Large intestine (tissue), 3 donors: ENCODE results near the gene CD101. TPM values are rescaled to one million over a fixed set of nuclear protein-coding genes. Genes with fewer than 3 reads are reported as not detected.
A peak's percentile ranks its signal among the peaks of the same experiment; 100 is the strongest.

ENCODE experiments used
- DNase-seq, 2 donors: peaks; one replicate each; pipeline versions ENCODE4 v3.0.0 to v3.0.0-alpha.2; 2013
- H3K27ac ChIP-seq: one replicate; pipeline ENCODE4 v1.5.1; 2013; ENCODE audit warnings: low read length
- H3K27me3 ChIP-seq: 2 replicates; pipeline ENCODE4 v1.6.1; 2013; ENCODE audit warnings: low read length; ENCODE audit not compliant: control insufficient read depth, insufficient read depth
- H3K36me3 ChIP-seq: 2 replicates; pipeline ENCODE4 v1.6.1; 2013; ENCODE audit warnings: low read length; ENCODE audit not compliant: control insufficient read depth, insufficient read depth
- H3K4me1 ChIP-seq: one replicate; pipeline ENCODE4 v1.6.1; 2013; ENCODE audit warnings: low read length; ENCODE audit not compliant: control insufficient read depth, insufficient read depth
- H3K4me3 ChIP-seq: one replicate; pipeline ENCODE4 v1.5.1; 2013; ENCODE audit warnings: low read length
- H3K9me3 ChIP-seq: one replicate; pipeline ENCODE4 v1.6.1; 2013; ENCODE audit warnings: mild to moderate bottlenecking, low read depth, low read length, moderate library complexity; ENCODE audit not compliant: control insufficient read depth
- WGBS: methylation state at CpG from one replicate; pipeline ENCODE4 v1.1.5; 2013; ENCODE audit warnings: low lambda C conversion rate; ENCODE audit not compliant: insufficient coverage; 5-methylcytosine and 5-hydroxymethylcytosine counted together
- polyA plus RNA-seq: library from polyadenylated mRNA; unstranded; fragments of 120-200 nt; gene quantifications from one replicate; pipeline ENCODE4 v1.2.1, GENCODE V29; 2013

The CD101 gene
- polyA plus RNA-seq, 1 donor: 4.6 TPM

DNA sequence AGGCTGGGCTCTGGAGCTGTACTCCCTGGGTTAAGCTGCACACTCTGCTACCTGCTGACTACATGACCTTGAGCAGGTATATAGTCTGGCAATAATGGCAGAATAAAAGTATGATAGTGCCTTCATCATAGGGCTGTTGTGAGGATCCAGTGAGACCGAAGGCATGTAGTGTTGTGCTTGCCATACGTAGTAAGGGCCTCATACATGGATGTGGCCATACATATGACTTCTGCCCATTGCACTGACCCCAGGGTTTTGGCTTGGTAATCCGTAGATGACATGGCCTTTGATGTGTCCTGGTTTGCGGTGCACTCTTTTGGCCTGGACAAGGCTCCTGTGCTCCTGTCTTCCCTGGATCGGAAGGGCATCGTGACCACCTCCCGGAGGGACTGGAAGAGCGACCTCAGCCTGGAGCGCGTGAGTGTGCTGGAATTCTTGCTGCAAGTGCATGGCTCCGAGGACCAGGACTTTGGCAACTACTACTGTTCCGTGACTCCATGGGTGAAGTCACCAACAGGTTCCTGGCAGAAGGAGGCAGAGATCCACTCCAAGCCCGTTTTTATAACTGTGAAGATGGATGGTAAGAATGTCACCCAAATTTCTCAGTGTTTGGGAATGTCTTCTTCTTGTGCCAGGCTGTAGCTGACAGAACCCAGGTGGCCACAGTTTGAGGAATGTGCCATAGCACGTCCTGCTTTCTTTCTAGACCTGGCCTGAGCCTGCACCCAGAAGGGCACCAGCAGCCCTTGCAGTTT lies 17.0 kb upstream of the CD101 start:
- Histone ChIP-seq H3K27ac (no peak overlapping the region), H3K4me1 (peaks cover 44% of the 10 kb centered on the region), H3K27me3 (no peaks in the 10 kb centered on the region), H3K9me3 (no peaks in the 10 kb centered on the region), H3K36me3 (no peaks in the 10 kb centered on the region), H3K4me3 (no peak overlapping the region)
- WGBS: 100% methylated on average over 1 of the region's 14 CpGs
- DNase-seq: no peak

DNA sequence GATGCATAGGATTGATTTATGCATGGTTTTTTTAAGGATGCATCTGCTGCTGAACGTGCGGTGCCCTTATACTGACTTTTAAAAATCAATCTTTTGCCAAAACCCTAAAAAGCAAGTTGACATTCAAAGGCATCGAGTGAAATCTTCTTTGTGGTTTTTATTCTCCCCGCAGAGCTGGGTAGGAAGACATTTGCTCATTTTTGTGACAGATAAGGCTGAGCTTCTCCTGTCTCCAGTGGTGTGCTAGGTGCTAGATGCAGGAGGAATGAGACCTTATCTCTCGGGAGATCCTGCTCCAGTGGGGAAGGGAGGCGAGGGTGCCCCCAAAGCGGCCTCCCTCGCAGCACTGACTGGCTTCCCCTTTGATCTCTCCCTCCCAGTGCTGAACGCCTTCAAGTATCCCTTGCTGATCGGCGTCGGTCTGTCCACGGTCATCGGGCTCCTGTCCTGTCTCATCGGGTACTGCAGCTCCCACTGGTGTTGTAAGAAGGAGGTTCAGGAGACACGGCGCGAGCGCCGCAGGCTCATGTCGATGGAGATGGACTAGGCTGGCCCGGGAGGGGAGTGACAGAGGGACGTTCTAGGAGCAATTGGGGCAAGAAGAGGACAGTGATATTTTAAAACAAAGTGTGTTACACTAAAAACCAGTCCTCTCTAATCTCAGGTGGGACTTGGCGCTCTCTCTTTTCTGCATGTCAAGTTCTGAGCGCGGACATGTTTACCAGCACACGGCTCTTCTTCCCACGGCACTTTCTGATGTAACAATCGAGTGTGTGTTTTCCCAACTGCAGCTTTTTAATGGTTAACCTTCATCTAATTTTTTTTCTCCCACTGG lies 14.9 kb upstream of the CD101 start:
- Histone ChIP-seq H3K27me3 (no peaks in the 10 kb centered on the region), H3K9me3 (no peaks in the 10 kb centered on the region), H3K4me1 (peaks cover 38% of the 10 kb centered on the region), H3K27ac (peak overlapping the region; percentile 2), H3K36me3 (peaks cover 2% of the 10 kb centered on the region), H3K4me3 (peak overlapping the region; percentile 10)
- no peak for DNase-seq
- 79% methylated on average over 12 of the region's 29 CpGs for WGBS

DNA sequence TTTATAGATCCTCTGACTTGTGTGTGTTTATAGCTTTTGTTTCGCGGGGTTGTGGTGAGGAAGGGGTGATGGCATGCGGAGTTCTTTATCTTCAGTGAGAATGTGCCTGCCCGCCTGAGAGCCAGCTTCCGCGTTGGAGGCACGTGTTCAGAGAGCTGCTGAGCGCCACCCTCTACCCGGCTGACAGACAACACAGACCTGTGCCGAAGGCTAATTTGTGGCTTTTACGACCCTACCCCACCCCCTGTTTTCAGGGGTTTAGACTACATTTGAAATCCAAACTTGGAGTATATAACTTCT lies 14.4 kb upstream of the CD101 start:
- H3K4me1 ChIP-seq: peaks cover 32% of the 10 kb centered on the region
- H3K9me3 ChIP-seq: no peaks in the 10 kb centered on the region
- WGBS: 17% methylated on average over 1 of the region's 11 CpGs
- peaks cover 3% of the 10 kb centered on the region for H3K36me3 ChIP-seq
- peak overlapping the region; percentile 2 for H3K27ac ChIP-seq
- no peaks in the 10 kb centered on the region for H3K27me3 ChIP-seq
- peak overlapping the region; percentile 10 for H3K4me3 ChIP-seq
- DNase-seq: peak; percentile 54 to 82

DNA sequence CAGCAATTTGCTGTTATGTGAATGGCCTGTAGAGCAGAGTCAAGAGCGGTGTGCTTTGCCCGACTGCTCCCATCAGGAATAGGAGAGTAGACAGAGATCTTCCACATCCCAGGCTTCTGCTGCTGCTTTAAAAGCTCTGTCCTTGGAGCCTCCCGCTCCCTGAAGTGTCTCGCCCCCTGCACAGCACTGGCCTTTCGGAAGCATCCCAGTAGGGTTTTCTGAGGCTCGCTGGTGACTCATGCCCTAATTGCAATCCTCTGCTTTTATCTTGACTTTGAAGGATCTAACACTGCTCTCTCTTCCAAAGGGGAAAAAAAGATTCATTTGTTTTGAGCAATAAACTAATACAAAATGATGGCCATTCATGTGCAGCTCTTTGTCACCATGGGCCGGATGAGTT lies 13.3 kb upstream of the CD101 start:
- no peak overlapping the region for H3K27ac ChIP-seq
- peaks cover 3% of the 10 kb centered on the region for H3K36me3 ChIP-seq
- no peak overlapping the region for H3K4me3 ChIP-seq
- peak in 1 of 2 donors; percentile 21 for DNase-seq
- H3K9me3 ChIP-seq: no peaks in the 10 kb centered on the region
- no peaks in the 10 kb centered on the region for H3K27me3 ChIP-seq
- peaks cover 24% of the 10 kb centered on the region for H3K4me1 ChIP-seq
- WGBS: no CpG with 5 or more reads among the region's 7 CpGs

DNA sequence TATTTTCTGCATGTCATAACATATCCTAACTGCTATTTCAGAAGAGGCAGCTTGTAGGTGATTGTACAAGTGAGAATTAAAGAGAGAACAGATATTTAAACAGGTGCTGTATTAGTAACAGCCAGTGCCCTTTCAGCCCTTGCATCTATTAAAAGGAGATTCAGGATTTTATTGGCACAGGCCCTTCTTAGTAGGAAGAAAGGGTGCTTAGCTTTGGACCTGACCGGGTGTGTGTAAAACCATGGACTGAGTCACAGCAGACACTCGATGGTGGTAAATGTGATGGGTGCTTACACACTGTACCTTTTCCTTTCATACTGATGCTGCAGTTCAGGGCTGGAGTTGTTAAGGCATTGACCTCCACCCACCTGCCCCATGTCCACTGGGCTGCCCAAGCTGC lies 12.7 kb upstream of the CD101 start:
- Histone ChIP-seq H3K27ac (no peak overlapping the region), H3K9me3 (no peaks in the 10 kb centered on the region), H3K4me3 (no peak overlapping the region), H3K4me1 (peaks cover 18% of the 10 kb centered on the region), H3K36me3 (peaks cover 3% of the 10 kb centered on the region), H3K27me3 (no peaks in the 10 kb centered on the region)
- WGBS: no CpG with 5 or more reads among the region's 2 CpGs
- peak in 1 of 2 donors; percentile 28 for DNase-seq

DNA sequence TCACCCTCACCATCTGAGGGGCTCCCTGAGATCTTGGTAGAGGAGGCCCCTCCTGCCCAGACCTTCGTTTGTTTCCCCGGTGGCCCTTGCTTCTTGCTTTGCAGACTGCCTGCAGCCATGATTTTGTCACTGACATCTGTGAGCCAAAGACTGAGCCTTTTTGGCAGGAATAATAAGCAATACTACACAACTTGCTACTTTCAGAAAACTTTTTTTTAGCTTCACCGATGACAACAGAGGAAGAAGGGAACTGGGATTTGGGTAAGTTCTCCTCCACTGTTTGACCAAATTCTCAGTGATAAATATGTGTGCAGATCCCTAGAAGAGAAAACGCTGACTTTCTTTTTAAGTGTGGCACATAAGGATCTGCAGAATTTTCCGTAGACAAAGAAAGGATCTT lies 11.7 kb upstream of the CD101 start:
- DNase-seq: no peak
- H3K9me3 ChIP-seq: no peaks in the 10 kb centered on the region
- peaks cover 12% of the 10 kb centered on the region for H3K4me1 ChIP-seq
- 73% methylated on average over 2 of the region's 5 CpGs for WGBS
- peaks cover 3% of the 10 kb centered on the region for H3K36me3 ChIP-seq
- H3K4me3 ChIP-seq: no peak overlapping the region
- no peak overlapping the region for H3K27ac ChIP-seq
- no peaks in the 10 kb centered on the region for H3K27me3 ChIP-seq

DNA sequence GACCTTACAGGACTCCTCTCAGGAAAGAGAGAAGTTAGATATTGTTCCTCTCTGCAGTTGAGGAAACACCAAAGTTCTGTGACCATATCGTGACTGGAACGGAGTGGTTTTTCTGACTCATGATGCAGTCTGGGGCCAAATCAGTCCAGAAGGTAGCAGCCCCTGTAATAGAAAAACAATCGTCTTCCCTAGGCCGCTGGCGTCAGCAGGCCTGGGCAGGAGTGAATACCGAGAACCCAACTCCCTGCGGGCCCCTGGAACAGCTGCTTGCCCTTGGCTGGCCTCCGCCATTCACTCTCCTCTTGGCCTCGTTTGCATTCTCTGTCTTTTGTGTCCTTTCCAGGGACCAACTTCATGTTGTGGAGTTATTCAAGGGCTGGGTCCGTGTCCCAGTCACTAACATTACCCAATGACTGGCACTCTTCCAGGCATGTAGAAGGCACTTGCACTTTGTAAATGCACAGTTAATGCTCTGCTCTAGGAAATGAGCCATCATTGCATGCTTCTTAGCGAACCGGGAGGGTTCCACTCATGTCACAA lies 10.9 kb upstream of the CD101 start:
- Histone ChIP-seq H3K27me3 (no peaks in the 10 kb centered on the region), H3K36me3 (peaks cover 3% of the 10 kb centered on the region), H3K27ac (no peak overlapping the region), H3K4me1 (peaks cover 12% of the 10 kb centered on the region), H3K4me3 (no peak overlapping the region), H3K9me3 (no peaks in the 10 kb centered on the region)
- WGBS: 100% methylated on average over 2 of the region's 12 CpGs
- DNase-seq: no peak

DNA sequence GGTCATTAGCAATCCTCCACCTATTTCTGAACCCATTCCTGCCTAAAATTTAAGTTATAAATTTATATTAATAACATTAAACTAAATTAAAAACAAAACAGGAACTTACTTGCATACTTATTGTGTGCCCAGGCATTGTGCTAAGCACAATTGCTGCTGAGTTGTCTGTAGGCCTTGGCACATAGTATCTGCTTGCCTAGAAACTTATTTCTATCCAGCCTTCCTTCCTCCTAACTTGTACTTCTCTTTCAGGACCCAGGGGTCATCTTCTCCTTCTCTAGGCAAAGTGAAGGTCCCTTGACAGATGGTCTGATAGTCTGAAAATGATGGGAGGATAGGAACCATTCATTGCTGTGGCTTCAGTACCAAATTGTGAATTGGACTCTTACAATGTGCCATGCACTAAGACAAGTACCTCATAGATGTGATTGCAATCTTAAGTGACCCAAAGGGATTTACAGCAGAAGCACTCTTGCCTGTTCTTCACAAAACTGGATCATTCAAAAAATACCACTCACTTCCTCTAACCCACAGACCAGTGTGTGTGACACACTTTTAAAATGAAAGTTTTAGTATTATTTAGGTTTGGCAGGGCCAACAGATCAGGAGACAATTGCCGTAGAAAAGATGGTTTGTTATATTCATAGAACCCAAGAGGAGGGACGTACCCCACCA lies 10.3 kb upstream of the CD101 start:
- WGBS: no CpG with 5 or more reads among the region's 2 CpGs
- Histone ChIP-seq H3K4me3 (no peak overlapping the region), H3K36me3 (peaks cover 3% of the 10 kb centered on the region), H3K4me1 (peaks cover 12% of the 10 kb centered on the region), H3K27me3 (no peaks in the 10 kb centered on the region), H3K9me3 (no peaks in the 10 kb centered on the region), H3K27ac (no peak overlapping the region)
- DNase-seq: no peak

DNA sequence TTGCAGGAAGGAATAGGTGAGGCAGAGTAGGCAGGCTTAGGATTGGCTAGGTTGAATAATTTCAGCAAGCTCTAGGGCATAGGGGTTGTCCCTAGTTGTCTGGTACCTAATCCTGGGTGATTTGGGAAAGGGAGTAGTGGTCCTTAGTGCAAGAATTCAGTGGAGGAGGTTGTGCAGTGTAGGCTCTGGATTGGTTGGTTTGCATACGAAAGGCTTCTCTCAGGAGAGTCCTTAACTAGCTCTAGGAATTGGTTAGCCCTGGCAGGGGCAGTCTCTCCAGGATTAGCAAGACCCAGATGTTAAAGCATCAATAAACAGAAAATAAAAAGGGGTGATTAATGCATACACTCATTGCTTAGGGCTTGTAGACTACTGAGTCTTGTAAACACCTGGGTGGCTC lies 9.6 kb upstream of the CD101 start:
- no CpG with 5 or more reads among the region's 1 CpG for WGBS
- Histone ChIP-seq H3K9me3 (no peaks in the 10 kb centered on the region), H3K27me3 (no peaks in the 10 kb centered on the region), H3K27ac (no peak overlapping the region), H3K4me3 (no peak overlapping the region), H3K4me1 (peaks cover 7% of the 10 kb centered on the region), H3K36me3 (peaks cover 3% of the 10 kb centered on the region)
- no peak for DNase-seq

DNA sequence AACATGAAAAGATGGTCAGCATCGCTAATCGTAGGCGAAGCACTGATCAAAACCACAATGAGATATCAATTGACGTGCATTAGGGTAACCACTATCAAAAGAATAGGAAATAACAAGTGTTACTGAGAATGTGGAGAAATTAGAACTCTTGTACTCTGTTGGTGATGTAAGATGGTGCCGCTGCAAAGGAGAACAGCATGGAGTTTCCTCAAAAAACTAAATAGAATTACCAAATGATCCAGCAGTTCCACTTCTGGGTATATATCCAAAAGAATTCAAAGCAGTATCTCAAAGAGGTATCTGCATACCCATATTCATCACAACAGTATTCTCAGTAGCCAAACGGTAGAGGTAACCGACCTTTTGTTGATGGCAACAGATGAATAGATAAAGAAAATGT lies 8.3 kb upstream of the CD101 start:
- Histone ChIP-seq H3K36me3 (peaks cover 3% of the 10 kb centered on the region), H3K9me3 (no peaks in the 10 kb centered on the region), H3K27ac (no peak overlapping the region), H3K27me3 (no peaks in the 10 kb centered on the region), H3K4me3 (no peak overlapping the region), H3K4me1 (no peaks in the 10 kb centered on the region)
- 100% methylated on average over 4 of the region's 7 CpGs for WGBS
- DNase-seq: no peak
